Epithelial cell of esophagus (primary cell): ENCODE results near the gene BATF3.
"Not testable (repeated sequence)": the region's sequence is repeated elsewhere in the genome, so short reads cannot be mapped to it uniquely, and the experiment has no call there.

Experiments used
- DNase-seq: peaks from one replicate; pipeline ENCODE4 v3.0.0; 2010; ENCODE audit warnings: low read depth
- H3K4me3 ChIP-seq: 2 replicates; pipeline ENCODE4 v1.5.1; 2011; ENCODE audit warnings: mild to moderate bottlenecking, low read length, control low read depth
- CTCF ChIP-seq: IDR thresholded peaks from 2 replicates; pipeline ENCODE4 v1.5.1; 2011; ENCODE audit warnings: low read depth, mild to moderate bottlenecking, low read length, control low read depth, inconsistent platforms; ENCODE audit not compliant: insufficient read depth; ENCODE audit errors: missing control alignments

Gene BATF3

GRCh38 chr1:212718499-212718898 lies 18.9 kb upstream of the BATF3 start:
- peak; percentile 17 for TF ChIP-seq CTCF
- DNase-seq = peak; percentile 12
- no peak overlapping the region for H3K4me3 ChIP-seq

GRCh38 chr1:212716161-212716560 lies 16.5 kb upstream of the BATF3 start:
- DNase-seq = no peak
- no peak overlapping the region for H3K4me3 ChIP-seq
- TF ChIP-seq CTCF = no peak

- H3K4me3 ChIP-seq = no peak overlapping the region
- TF ChIP-seq CTCF = no peak
- DNase-seq = no peak
These were observed 14.0 kb upstream of the BATF3 start for GRCh38 chr1:212713465-212714136.

GRCh38 chr1:212712451-212713303 lies 13.0 kb upstream of the BATF3 start:
- TF ChIP-seq CTCF = no peak
- peak; percentile 66 for DNase-seq
- no peak overlapping the region for H3K4me3 ChIP-seq

GRCh38 chr1:212711974-212712373 lies 12.3 kb upstream of the BATF3 start:
- DNase-seq, H3K4me3 ChIP-seq: not testable (repeated sequence)

- DNase-seq = no peak
- H3K4me3 ChIP-seq = no peak overlapping the region
- TF ChIP-seq CTCF = no peak
These were observed 10.9 kb upstream of the BATF3 start for GRCh38 chr1:212710566-212710965.

- no peak for TF ChIP-seq CTCF
- H3K4me3 ChIP-seq = no peak overlapping the region
- no peak for DNase-seq
These were observed 4.4 kb upstream of the BATF3 start for GRCh38 chr1:212703991-212704564.
